ENCODE data around the gene PSMB7.

DNA sequence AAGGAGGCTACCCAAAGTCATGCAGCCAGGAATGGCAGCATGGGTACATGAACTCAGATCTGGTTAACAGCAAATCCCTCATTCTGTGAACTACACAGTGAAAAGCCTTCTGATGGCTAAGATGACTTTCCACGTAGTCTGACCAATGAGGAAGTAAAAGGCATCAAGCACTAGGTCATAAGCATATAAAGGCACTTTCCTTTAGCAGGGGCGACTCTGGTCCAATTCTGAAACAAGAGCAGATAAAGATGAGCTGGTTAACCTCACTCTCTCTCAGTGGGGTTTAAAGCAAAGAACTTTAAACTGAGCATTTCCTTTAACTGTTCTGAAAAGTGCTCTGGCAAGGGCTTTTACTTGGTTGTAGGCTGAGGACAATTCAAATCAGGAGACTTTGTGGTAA lies 21.1 kb downstream of the PSMB7 start:
- TF ChIP-seq CTCF (IDR thresholded peaks at IDR 0.05) (no peak), EZH2 (IDR thresholded peaks at IDR 0.05; ENCODE audit: borderline replicate concordance, insufficient read depth, low read depth, low read length, poor library complexity, severe bottlenecking) (no peak)

Data from B cell (primary cell).